GM21390 (cell line): ENCODE measurements around the gene ZC3H8.
A peak's percentile ranks its signal among the peaks of the same experiment; 100 is the strongest.
"Not testable (repeated sequence)": the region's sequence is repeated elsewhere in the genome, so short reads cannot be mapped to it uniquely, and the experiment has no call there.

Experiments used
- ATAC-seq: cut with Tn5 transposase; IDR thresholded peaks from one replicate; pipeline ENCODE4 v1.9.1; 2021; ENCODE audit not compliant: unreplicated experiment

ZC3H8 gene

DNA sequence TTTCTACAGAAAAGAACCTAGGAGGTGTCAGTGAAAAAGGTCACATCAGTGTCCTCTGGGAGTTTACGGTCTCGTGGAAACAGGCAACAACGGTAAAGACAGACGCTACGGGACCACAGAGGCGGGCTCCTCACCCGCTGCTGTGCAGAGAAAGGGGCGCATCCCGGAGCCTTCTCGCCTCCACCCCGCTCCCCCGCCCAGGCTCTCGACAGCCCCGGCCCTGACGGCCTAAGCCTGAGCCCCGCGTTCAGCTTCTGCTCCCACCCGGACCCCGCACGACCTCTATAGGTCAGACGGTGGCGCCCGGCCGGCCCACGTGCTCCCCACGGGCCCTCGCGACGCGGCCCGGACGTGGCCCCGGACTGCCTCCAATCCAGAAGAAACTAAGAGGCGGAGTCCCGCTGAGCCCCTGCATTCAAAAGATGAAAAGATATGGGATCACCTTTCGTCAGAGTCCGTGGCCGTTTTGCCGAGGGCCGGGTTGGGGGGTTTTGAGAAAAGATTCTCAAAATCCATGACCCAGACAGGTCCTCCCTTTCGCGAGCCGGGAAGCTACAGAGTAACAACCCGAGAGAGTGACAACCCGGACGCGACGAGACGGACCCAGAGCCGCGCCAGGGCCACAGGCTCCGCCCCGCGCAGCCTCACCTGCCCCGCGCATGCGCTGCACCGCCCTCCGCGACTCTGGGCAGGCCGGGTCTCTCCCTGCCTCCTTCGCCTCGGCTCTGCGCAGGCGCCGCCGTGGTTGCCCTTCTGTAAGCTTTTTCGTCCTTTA, at the start of gene ZC3H8:
ZC3H8 (minus strand) TSS at position 577 of the 775 bp plus-strand sequence; CDS start at position 516, 61 bp downstream.
- peak; percentile 89 for ATAC-seq

DNA sequence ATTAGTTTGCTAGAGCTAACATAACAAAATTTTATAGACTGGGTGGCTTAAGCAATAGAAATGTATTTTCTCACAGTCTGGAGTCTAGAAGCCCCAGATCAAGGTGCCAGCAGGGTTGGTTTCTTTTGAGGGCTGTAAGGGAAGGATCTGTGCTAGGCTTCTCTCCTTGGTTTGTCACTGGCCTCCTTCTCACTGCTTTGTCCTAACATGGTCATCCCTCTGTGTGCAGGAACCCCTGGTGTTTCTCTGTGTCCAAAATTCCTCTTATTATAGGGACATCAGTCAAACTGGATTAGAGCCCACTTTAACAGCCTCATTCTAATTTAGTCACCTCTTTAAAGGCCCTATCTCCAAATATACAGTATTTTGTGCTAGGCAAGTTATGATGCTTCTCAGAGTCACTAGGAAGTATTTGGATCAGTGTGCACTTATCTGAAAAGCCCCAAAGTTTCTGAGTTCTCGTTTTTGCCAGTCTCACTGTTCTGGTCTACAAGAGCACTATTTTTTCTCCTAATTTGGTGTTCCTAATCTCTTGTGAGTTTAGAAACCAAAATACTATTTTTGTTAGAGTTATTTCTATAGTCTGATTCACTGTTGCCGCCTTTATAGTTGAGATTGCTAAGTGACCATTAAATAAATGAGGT, 49.6 kb upstream of the ZC3H8 start:
- ATAC-seq: peak; percentile 57

DNA sequence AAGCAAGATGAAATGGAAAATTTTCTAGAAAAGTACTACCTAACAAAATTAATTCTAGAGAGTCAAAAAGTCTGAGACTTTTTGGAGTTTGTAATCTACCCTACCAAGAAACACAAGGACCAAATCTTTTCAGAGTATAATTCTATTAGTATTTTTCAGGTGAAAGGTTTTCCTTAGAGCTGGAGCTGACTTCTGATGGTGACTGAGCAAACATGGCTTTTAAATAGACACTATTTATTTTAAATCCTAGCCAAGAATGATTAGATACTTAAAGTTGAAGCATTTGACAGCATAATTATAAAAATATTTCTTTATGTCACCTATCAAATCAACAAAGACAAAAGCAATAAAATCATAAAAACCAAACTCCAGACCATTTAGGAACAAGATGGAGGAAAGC, 47.1 kb upstream of the ZC3H8 start:
- no peak for ATAC-seq

DNA sequence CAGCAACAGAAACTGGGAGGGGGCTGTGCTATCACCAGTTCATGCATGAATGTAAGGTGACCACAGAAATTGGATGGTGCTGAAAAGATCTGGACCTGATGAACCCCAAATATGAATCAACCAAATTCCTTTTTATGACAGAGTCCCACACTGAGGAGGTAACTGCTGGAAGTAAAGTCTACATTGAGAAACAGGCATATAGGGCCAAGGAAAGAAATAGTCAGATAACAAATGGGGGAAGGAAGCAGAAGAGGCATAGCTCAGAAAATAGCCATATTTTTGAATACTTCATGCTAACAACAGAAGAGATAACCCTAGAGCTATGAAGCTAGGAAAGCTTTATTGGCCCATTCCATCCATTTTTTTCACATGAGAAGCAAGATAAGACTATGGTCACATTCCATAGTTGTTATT, 46.3 kb upstream of the ZC3H8 start:
- ATAC-seq: no peak

DNA sequence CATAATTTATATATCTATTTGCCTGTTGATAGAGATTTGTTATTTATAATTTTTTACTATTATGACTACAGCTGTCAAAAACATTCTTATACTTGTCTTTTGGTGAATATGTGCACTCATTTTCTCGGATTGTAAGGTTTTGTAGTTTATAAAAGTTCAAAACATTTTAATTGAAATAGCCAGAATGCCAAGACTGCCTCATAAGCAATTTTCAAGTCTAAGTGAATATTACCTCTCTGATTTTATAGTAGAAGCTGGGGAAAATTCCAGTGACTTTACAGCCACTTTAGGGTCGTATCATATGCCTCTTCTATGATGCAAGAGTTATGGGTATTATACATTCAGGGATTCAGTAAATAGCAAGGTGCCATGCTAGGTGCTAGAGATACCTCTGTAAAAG, 41.6 kb upstream of the ZC3H8 start:
- no peak for ATAC-seq

DNA sequence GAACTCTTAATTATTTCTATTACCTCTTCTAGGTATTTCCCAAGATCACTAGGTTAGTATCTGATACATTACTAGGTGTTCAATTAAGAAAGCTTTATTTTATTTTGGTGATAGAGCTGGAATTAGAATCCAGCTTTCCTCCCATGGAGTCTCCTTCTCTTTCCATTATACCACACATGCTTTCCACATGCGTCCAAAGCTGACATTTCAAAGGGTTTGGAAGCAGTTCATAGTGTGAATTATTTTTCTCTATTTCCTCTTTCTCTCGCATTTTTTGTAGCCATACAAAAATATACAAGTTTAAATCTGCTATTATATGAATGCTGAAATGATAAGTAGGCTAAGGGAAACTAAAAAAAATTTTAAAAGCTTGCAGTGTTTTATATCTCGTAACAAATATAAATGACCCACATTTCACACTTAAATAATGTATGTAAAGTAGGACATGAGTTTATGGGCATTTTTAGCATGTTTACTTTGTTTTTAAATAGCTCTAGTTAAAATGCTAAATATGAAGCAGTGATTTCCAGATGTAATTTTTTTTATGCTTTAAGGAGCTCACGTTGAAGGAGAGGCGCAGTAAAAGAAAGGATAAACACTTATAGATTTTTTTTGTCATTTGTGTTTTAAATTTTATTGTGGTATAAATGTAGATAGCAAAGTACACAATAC, 40.7 kb upstream of the ZC3H8 start:
- ATAC-seq: no peak

DNA sequence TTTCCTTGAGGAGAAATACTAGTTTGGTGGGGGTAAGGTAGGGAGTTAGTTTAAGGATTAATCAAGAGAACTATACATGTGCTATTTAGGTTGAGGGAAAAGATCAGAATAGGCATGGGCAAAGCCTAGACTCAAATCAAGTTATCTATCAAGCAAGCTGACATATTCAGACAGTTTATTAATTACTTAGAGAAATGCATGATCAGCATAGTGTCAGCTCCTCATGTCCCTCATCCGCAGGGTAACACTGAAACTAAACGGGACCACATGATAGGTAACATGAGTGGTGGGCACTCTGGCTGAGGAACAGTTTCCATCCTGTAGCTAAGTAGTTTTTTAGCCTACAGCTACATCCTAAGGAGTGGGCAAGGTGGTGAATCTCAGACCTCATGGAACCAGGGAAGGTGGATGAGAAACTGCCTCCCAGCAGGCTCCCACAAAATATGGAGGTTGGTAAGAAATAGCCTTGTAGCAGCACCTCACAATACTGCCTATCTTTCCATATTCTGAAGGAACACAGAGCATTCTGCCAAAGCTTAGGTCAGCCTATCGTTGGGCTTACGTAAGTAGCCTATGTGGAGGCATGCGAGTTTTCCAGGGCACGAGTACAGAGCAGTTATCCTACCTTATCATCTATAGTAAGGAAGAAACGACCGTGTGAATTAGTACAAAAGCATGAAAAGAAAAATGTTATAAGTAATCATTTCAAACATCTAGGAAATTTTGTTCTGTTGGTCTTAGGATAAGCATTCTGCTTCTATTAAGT, 39.0 kb upstream of the ZC3H8 start:
- ATAC-seq: no peak

DNA sequence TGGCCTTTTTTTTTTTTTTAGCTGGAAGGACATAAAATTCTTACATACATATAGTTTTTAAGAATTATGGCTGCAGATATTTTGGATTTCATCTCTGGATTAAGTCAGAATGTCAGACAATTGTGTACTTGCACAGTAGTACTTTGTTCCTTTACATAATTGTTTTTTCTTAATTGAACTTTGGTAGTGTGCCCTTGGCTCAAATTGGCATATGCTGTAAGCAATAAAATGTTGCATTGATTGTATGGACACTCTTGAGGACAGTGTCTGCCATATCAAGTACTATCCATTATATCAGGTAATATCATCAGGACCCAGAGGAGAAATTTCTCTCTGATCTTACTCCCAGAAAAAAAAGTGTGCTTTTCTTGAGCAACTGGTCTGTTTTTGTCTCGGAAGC, 35.8 kb upstream of the ZC3H8 start:
- no peak for ATAC-seq

DNA sequence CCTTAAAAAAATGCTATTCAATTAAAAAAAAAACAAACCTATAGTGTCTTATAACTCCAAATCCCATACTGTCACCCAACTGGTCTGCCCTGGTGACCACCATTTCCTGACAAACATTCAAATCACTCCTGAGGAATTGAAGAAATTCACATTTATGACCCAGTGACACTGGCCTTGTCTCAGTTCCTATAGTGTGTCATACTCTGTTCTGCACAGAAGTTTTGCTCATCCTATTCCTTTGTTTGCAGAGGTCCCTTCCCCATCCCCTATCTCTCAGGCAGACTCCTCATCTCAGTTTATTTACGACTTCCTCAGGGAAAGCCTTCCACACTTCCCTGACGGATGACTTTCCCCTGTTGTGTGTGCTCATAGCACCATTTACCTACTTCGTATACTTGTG, 35.2 kb upstream of the ZC3H8 start:
- ATAC-seq: no peak

DNA sequence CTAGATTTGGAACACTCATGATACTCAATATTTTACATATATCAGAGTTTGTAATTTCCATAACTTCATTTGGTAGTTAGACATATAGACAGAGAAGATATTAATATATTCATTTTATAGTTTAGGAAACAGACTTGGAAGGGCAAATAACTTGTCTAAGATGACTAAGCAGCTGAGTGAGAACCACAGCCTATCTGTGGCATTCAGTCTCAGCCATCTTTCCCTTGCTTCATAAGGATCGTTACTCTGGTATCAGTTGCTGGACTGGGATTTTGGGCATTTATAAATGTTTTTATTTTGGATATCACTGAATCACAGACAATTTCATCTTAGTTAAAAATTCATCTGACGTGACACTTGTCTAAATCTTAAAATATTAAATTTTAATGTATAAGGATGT, 28.7 kb upstream of the ZC3H8 start:
- not testable (repeated sequence) for ATAC-seq

DNA sequence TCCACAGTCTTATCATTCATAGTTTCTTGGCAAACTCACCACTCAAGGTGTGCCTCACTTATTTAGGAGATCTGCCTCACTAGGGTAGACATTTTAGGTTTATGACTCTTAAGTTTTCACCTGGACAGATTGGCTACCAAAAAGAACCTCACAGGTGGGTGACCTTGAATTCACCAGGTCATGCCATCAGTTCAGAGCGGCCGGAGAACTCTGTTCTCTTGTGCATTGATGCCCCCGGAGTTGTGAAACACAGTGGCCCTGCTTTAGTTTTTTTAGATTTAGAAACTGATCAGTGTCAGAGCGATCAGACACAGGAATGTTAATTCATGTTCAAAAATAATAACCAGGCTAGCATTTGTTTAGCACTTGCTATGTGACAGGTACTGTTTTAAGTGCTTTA, 27.2 kb upstream of the ZC3H8 start:
- not testable (repeated sequence) for ATAC-seq

DNA sequence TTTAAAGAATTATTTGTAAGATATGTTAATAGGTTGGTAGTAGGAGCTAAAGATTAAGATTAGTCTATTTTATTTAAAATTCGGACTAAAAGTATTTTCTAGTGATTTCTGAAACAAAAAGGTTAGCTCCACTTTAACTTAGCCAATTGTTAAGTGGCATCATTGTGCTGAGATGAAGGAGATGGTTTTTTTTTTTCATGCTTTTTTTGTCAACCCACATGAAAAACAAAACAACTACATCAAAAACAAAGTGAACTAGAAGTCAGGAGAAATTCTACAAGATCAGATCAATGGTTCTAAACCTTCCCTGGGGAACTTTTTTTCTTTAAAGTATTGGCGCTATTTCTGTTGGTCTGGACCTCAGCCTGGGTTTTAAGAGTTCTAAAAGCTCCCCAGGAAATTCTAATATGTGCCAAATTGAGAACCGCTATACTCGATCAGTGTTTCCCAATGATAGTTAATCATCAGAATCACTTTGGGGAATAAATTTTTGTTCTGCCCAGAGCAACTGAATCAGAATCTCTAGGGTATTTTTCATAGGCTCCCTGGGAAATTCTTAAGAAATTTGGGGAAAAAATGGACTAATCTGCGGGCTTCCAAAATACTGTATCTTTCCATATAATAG, 22.9 kb upstream of the ZC3H8 start:
- no peak for ATAC-seq

DNA sequence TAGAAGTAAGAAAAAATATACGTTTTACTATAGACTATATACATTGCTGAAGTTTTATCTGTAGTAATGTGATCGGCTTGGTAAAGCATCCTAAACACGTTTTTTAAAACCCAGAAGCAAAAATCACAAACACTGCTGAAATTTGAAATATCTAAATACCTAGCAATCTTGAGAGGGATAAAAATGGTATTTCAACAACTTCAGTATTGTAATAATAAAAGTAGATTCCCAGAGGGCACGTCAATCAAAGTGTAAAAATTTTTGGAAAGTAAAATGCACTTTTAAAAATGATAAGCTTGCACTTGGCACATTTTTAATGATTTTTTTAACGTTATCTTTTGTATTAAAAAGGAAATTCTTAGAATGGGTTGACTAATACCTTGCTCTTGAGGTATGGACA, 22.1 kb upstream of the ZC3H8 start:
- no peak for ATAC-seq

DNA sequence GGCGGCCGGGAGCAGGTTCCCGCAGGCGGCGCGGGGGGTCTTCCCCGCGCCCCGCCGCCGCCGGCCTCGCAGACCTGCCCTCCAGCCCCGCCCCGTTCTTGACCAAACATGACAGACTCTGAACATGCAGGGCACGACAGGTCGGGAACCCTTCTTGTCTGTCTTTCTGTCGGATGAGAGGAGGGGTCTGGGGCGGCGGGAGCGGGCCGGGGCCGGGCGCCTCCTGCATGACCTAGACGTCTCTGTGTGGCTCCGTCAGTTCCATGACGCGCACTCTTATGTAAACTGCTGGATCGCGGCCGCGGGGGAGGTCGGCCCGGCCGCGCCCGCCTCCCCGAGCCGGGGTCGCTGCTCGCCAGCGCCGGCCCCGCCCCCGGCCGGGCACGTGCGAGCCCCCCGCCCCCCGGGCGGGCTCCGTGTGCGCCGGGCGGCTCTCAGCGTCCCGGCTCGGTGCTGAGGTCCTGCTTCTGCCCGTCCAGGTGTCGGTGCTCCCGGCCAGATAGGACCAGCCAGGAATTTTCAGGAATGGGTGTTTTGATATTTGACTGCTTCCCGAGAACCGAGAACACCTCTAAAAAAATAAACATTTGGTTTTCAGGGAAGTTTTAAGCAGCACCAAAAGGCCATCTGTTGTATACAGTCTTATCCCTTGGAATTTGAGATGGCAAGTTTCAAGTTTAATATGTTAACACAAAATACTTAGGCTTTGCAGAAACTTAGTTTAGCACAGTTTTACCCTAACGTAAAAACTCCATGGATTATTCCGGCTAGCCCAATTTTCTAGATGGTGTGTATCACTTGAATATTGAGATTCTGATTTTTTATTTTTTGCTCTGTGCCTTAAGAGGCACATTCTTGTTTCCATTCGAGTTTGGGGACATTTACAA, 21.3 kb upstream of the ZC3H8 start:
- peak; percentile 52 for ATAC-seq

DNA sequence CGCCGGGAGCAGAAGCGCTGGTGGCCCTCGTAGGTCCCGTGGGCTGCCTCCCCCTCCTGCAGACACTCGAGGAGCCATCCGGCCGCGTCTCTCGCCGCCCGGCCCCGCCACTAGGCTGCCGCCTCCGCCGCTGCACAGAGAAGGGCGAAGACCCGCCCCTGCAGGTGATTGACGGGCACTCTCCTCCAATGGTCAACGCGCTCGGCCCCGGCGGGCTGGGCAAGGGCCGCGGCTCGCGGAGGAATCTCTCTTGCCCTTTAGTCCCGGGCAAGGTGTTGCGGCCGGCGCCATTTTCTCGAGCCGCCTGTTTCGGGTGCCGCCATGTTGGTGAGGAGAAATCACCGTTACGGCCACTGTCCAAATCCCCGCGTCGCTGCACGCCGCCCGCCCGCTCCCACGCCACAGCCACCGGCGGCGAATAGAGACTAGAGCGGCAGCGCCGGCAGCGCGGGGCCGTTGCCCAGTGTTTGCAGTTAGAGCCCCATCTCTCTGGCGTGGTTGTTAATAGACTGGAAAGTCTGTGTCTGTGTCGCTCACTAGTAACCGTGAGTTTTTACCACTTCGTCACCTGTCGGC, 20.6 kb upstream of the ZC3H8 start, which contains the start of gene ZC3H6:
ZC3H6 (plus strand) TSS at position 287 of the 576 bp plus-strand sequence. CDS start 398 bp downstream, outside the sequence.
- ATAC-seq: peak; percentile 95

DNA sequence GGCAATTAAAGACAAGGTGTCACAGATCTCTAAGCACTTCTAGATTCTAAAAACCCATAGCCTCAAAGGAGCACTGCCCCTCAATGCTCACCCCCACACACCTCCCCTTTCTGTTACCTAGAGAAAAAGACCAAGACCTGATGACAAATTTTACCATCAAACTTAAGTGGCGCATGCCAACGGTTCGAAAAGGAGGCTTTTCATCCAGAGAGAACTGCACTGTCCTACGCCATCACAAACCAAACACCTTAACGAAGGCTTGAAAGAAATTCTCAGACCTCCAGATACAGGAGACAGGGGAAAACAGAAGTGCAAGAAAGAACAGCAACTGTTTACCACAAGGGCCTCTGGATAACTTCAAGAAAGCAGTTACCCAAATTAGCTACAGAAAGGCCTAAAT, 18.5 kb upstream of the ZC3H8 start:
- ATAC-seq: no peak

DNA sequence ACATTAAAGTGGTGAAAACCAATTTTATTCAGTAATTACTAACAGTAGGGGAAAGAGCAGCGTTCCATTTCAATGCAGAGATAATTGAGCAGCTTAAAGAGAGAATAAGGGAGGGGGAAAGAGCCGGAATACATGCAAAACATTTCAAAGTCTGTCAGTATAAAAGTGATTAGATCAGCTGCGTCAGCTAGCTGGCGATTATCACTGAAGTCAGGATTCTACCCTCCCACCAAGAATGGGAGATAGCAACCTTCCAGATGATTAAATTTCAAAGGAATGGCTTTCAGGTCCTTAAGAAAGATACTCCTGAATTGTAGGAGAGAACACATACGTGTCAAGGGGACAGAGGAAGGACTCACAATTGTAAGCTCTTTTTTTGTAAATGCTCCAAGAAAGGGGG, 17.8 kb upstream of the ZC3H8 start:
- no peak for ATAC-seq

DNA sequence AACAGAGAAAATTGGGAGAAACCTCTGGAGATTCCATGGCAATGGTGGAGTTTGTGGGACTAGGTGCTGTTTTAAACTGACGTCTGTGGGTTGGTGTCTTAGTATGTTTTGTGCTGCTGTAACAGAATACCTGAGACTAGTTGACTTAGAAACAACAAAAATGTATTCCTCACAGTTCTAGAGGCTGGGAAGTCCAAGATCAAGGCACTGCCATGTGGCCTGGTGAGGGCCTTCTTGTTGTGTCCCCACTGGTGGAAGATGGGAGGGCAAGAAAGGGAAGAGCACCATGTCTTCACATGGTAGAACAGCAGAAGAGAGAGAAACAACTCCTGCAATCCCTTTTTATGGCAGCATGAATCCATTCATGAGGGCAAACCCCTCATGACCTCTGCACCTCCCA, 13.7 kb upstream of the ZC3H8 start:
- ATAC-seq: no peak

DNA sequence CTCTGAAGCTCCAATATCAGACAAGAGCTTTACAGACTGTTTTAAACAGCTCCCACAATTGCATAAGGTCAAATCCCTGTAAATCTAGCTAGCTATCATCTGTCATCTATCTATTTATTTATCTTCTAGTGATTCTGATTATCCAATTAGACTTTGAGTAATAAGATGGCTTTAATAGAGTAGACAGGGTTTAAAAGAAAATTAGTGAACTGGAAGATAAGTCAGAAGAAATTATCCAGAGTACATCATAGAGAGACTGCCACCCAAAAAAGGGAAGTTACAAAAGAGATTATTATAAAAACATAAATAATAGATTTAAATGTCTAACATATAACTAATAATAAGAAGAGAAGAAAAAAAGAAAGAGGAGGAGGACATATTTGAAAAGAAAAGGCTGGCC, 8.0 kb upstream of the ZC3H8 start:
- ATAC-seq: no peak

DNA sequence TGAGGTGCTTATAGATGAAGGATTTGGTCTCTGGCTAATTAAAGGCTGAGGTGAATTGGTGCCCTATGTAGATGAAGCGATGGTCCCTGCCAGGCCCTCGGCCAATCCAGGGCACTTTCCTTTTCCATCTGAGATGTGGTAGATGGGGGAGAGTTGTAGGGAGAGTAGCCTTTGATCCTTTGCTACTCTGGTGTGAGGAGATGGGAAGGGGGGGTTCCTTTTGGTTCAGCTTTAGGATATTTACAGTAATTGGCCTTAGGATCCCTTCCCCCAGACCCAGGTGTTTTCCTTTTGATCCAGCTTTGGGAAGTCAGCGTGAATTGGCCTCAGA, 5.4 kb upstream of the ZC3H8 start:
- no peak for ATAC-seq
